HG03378 (cell line): ENCODE results near the gene TMEM222.

Experiments used
- ATAC-seq: cut with Tn5 transposase; IDR thresholded peaks from one replicate; pipeline ENCODE4 v1.9.1; 2021; ENCODE audit warnings: mild to moderate bottlenecking, moderate library complexity; ENCODE audit not compliant: unreplicated experiment

TMEM222 gene

DNA sequence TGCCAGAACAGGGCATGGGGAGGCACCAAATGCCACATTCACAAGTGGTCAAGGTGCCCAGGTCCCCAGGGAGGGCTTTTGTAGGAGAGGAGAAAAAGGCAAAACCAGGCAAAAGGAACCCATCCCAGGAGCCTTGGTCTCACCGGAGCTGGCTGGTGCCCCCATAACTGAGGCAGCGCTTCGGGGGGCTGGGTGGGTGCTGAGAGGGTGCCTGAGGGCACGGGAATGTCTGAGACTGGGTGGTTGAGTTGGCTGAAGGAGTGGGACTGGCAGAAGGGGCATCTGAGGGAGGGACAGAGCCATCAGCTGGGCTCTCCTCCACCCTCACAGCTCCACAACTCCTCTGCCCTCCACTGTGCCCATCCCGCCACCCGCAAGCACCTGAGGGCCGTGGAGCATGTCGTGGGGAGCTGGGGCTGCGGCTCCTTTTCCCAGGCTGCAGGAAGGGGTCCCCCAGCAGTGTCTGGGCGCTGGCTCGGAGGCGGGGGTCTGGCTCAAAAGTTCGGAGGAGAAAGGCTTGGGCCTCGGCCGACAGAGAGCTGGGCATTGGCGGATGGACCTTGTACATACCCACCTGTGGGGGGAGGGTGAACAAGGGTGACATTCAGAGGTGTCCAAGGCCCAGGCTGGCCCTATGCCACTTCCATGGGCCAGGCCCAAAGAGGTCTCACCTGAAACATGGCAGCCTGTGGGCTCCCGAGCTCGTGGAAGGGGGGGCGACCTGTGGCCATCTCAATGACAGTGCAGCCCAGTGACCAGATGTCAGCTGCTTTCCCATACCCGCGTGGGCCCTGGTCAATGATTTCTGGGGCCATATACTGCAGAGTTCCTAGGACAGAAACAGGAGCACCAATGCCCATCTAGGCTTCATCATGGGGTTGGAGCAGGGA is 36.3 kb downstream of the TMEM222 start:
- no peak for ATAC-seq

DNA sequence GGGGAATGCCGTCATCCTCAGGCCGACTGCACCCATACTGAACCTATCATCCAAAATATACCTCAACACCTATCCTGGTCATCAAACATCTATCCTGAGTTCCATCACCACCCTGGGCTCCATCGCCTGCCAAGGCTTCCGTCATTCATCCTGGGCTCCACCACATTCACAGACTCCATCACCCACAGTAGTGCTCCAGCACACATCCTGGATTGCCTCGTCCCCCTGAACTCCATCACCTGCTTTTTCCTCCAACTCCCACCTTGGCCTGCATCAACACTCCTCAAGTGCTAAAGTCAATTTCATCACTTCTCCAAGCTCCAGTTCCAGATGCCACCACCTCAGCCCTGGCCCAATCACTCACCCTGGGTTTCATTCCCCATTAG is 37.0 kb downstream of the TMEM222 start:
- no peak for ATAC-seq

DNA sequence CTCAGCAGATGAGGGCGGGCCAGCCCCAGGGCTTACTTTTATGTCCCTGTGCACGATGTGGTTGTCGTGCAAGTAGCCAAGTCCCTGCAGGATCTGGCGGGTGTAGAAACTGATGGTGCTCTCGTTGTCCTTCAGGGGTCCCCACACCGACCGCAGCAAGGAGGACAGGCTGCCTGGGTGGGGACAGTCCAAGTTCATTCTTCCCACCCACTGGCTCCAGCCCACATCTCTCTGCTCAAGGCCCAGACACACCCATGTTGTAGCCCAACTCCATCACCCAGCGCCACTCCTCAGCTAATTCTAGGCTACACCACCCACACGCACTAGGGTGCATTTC is 37.8 kb downstream of the TMEM222 start:
- no peak for ATAC-seq

DNA sequence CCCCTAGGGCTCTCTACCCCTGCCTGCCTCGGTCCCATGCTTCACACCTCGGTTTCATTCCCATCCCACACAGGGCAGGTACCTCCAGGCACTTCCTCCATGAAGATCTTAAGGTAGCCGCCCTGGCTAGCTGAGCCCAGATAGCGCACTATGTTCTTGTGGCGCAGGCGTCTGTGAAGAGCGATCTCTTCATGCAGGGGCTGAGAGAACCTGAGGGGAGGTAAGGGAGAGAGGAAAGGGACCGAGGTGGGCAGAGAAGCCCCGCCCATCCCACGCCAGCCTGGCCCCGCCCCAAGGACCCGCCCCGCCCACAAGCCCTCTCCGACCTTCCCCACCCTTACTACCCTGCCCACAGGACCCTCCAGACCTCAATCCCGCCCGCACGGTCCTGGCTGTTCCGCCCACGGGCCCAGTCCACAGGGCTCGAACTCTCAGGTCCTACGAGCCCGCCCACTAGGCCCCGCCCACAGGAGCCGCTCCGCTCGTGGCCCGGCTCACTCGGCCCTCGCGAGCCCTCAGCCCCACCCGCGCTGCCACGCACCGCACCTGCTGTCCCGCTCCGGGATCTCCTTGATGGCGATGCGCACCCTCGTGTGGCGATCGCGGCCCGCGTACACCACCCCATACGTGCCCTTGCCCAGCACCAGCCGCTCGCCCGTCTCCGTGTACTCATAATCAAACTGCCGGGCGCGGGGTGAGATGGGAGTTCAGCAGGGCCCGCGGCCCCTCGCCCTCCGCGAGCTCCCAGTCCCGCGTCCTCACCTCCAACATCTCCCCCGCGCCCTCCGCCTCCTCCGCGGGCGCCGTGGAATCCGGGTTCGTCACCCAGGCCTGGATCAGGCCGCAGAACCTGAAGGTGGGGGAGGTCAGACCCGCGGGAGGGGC is 38.4 kb downstream of the TMEM222 start:
- ATAC-seq = no peak

DNA sequence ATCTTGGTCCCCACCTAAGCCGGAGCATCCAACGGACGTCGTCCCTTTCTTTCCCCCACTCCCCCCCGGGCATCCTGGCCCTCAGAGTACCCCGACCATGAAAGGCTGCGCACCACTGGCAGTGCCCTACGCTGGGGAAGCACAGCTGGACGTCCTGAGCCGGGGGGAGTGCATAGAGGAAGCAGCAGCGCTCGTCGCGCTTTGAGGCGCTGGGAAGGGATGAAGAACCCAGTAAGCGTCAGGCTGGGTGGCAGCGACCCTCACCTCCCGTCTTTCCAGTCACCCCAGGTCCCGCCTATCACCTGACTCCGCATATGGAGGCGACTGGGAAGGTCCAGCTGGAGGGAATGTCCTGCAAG is 39.1 kb downstream of the TMEM222 start:
- no peak for ATAC-seq

DNA sequence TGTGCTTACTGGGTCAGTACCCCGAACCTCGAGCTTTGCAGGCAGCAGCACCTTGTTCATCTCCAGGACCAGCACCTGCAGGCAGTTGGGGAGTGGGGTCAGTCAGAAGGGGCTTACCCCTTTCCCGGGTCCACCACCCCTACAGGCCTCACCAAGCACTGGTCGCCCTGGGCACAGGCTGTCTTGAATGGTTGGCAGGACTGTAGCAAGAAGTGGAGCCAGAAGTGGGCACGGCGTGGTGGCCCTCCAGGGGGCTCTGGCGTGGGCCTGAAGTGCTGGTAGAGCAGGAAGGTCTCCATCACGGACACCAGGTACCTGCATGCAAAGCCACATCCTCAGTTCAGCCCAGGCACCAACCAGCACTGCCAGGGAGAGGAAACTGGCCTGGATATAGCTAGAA is 39.6 kb downstream of the TMEM222 start:
- ATAC-seq = no peak

DNA sequence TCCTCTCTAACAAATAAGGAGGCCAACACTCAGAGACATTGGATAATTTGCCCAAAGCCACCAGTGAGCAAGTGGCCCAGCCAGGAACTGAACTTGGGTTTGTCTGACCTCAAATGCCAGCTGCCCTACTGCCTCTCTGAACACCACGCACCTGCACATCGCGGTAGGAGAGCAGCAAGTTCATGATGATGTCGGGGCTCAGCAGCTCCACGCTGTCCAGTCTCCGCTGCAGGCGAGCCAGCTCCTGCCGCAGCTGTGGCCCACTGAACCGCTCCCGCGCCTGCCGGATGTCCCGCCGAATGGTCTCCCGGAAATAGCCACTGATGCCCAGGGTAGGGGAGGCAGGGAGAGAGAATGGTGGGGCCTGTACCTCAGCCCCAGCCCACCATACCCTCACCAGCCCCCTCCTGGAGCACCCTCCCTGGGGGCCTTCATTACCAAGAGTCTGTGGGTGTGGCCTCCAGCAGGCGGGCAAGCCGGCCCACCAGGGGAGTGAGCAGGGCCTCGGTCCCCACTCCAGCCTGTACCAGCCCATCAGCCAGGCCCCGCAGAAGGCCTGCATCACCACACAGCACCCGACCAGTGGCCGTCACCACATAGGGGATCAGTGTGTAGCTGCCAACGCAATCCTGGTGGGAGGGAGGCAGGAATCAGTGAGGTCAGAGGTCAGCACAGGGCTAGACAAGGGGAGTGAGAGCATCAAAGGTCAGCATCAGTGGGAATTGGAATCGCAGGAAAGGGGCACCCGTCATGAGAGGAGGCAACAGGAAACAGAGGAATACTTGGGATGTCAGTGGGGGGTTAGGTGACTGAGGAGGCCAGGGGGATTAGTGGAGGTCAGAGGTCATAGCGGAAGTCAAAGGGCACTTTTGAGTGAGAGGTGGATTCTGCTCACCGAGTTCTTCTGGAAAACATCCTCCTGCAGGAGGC is 42.1 kb downstream of the TMEM222 start:
- no peak for ATAC-seq

DNA sequence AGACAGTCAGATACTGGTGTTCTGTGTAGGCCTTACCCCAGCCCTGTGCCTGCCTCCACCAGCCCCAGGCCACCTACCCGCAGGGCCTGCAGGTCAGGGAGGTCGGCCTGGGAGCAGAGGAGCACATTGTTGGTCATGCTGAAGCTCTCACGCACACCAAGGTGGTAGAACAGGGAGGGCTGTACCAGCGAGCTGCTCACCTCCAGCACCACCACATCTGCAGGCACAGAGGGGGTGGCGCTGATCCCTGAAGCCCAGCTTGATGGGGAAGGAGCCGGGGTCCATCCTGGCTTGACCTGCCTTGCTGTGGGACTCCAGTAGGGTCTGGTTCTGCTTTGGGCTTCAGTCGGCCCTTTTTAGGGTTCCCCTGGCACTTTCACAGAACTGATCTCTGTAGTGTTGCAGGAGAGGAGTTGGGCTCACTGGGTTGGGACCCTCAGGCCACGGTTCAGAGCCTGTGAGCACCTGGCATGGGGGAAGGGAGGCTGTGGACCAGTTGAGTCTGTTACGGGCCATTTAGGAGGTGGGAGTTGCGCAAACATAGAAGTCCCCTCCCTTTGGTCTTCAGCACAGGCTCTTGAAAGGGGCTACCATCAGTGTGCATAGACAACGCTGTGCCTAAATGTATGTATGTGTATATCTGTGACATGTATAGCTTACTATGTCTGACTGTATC is 42.9 kb downstream of the TMEM222 start:
- ATAC-seq = no peak

DNA sequence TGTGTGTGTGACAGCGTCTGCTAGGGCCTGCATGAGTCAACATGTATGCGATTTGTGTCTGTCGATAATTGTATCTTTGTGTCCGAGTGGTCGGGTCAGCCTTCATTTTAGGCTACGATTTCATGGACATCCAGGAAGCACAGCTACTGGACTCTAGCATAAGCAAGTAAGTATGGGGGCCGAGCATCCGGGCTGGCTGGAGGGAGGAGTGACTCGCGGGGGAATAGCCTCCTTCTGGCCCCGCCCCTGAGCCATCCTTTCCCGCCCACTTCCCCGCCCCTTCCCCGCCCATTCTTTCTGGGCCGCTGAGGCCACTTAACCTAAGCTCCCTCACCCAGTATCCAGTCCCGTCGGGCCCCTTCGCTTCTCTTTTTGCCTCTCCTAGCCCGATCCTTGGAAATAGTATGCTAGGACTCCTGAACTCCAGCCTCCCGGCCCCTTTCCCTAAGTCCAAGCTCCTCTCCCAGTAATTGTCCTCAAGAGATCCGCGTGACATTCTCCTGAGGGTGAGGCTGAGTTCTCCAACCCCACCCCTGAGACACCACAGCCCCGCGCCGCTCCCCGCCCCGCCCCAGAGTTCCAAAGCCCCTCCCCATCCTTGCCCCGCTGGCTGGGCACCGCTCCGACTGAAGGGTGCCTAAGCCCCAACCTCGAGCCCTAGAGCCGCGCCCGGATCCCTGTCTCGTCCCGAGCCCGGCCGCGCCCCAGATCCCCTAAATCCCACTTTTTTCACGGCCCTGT is 43.6 kb downstream of the TMEM222 start:
- no peak for ATAC-seq

DNA sequence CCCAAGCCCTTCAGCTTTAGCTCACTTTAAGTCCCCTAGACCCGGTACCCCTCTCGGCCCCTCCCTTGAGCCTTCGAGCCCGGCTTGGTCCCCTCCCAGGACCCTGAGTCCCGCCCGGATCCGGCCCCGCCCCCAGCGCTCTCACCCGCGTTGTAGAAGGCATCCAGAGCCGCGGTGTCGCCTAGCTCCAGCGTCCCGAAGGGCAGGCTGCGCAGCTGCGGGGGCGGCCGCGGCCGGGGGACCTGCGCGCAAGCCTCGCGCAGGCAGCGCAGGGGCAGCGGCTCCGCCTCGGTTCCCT is 44.1 kb downstream of the TMEM222 start:
- no peak for ATAC-seq

DNA sequence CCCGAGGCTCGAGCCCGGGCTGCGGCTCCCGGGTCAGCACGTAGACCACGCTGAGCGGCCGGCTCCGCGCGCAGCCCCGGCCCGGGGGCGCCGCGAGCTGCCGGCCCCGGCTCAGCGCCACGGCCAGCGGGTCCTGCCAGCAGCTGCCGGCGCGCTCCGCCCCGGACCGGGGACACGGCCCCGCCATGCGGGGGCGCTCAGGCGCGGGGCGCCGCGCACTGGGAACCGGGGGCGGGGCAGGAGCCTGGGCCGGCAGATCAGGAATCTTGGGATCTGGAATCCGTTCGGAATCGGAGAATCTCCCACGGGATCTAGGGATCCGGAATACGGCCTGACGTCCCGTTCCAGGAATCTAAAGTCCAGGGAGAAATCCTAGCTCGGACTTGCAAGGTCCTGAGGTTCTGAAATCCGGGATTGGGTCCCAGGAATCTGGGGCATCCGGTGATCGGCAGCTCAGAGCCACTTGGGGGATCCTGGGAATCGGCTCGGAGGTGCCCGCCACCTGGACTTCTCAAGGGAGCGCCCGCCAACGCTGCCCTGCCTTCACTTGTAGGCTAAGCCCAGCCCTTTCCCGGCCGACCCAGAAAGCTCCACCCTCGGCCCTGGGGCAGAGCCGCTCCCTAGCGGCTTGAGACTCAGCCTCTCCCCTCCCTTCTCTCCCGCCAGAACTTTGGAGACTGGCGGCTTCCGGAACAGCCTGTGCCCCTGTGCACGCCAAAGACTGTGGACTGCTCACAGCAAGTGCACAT is 44.6 kb downstream of the TMEM222 start, which contains the start of gene MAP3K6:
Gene MAP3K6, minus strand, starts transcription at position 551 of the 749 bp plus-strand sequence. Its CDS starts 364 bp downstream, at position 187.
- ATAC-seq = no peak

DNA sequence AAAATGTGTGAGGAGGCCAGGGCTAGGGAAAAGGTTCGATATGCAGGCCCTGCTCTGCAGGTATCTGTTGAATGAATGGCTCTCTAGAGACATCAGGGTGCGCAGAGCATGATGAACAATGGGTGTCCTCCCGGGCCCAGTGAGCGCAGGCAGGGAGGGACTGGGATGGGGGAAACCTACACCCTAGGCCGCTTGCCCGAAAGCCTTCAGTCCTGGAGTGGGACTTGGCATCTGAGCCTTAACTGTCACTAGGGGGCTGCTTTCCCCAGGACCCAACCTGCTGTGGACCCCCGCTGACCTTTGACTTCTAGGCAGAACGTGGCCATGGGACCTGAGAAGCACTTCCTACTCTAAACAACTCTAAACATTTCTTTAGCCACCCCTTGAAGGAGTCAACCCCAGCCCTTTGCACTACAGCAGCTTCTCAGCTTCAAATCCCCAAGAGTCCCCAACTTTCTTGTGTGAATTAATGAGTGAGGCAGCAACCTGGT is 45.2 kb downstream of the TMEM222 start:
- ATAC-seq = no peak

DNA sequence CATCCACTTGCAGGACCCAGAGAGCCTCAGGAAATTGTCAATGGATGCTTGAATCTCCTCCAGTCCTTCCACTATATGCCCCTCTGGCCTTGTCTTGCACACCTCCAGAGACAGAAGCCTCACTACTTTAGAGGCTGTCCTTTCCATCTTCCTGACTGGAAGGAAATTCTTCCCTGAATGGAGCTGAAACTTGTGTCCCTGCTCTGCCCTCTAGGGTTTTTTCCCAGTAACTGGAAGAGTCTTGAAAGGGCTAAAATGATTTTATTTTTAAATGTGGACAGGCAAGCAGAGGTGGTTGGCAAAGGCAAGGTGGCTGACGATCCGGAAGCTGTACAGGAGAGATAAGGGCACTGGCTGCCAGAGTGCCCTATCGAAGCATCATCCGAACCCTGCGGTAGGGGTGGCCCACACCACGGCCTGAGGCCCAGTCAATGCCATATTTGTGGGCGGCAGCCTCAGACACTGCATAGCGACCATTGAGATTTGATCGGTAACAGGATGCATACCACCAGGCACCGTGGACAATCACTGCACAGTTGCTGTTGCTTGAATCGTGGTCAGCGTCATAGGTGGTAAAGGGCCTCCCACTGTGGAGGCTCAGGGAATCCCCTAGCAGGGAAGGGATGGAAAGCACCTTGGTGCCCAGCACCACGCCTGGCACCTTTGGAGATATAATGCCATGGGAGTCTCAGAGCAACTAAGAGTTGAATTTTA is 47.1 kb downstream of the TMEM222 start:
- ATAC-seq = no peak

DNA sequence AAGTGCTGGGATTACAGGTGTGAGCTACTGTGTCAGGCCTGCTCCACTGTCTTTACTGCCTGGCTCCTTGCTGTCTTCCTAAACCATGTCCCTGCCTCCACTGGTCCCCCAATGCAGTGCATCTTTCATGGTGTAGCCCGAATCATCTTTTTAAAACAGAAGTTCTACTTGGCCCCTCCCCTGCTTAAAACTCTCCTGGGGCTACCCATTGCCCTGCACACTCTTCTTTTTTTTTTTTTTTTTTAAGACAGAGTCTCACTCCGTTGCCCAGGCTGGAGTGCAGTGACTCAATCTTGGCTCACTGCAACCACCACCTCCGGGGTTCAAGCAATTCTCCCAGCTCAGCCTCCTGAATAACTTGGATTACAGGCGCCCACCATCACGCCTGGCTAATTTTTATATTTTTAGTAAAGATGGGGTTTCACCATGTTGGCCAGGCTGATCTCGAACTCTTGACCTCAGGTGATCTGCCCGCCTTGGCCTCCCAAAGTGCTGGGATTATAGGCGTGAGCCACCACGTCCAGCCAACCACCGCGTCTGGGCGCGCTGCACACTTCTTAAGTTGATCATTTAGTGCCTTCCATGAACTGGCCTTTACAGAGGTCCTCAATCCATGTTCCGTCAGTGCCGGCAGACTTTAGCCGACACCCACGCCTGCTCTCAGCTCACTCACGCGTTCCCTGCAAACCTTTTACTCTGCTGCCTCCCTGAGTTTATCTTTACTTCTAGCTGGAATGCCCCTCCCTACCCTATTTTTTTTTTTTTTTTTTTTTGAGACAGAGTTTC is 50.3 kb downstream of the TMEM222 start:
- no peak for ATAC-seq

DNA sequence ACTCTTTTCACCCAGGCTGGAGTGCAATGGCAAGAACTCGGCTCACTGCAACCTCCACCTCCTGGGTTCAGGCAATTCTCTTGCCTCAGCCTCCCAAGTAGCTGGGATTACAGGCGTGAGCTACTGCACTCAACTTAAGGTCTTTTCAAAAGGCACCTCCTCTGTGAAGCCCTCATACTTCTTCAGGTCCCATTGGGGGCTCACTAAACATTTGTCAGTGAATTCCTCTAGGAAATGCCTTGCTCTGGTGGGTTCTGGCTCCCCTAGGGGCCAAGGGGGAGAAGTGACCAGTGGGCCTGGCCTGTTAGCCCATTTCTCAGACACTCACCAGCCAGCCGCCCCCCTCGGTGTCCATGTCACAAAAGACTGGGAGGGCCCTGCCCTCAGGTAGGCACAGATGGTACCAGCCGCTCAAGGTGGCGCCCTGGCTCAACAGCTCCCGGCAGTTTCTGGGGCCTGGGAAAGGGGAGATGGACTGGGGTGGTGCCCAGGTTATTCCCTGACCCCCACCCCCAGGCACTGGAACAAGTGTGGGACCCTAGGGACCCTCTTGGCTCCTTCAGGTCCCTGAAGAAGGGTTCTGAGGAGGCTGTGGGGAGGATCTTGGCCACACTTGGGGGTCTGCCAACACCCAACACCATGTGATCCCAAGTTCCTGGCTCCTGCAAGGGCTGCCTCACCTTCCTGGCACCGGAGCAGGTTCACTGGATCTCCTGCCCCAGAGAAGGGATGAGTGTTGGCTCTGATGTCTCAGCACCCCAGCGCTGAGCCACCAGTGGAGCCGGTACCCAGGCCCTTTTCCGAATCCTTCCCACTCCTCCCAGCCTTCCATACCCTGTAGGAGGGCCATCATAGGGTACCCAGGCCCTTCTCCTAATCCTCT is 51.1 kb downstream of the TMEM222 start:
- ATAC-seq = no peak

DNA sequence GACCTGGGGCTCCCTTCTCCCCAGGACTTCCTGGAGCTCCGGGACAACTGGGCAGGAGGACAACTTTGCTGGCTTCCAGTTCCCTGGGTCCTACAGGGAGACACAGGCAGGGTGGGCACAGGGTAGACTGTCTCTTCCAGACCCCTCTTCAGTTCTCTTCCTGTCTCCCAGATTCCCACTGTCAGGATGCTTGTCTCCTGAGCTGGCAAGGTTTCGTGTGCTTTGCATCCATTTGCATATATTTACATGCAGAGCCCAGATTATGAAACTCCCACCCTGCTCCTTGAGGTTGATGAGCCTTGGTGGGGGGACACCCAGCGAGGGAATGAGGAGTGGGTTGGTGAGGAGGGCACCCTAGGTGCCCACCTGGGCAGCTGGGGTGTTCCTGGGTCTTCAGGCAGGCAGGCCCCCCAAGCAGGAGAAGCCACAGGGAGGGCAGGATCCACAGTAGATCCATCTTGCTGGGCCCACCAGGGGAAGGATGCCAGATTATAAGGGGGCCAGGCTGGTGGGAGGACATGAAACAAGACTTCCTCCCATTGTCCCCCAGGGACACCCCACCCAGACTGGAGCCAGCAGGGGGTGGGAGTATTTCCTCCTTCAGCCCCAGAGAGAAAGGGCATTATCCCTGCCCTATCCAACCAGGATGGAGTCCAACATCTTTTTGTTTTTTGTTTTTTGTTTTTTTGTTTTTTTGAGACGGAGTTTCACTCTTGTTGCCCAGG is 52.6 kb downstream of the TMEM222 start, which contains the start of gene FCN3:
Gene FCN3, minus strand, starts transcription at position 463 of the 725 bp plus-strand sequence. Its CDS starts 6 bp downstream, at position 457.
- no peak for ATAC-seq
